Measurements from ENCODE around the gene SFT2D1.
"Not testable (repeated sequence)": the region's sequence is repeated elsewhere in the genome, so short reads cannot be mapped to it uniquely, and the experiment has no call there.

SFT2D1 gene

GRCh38 chr6:166362427-166362826 is 20.1 kb upstream of the SFT2D1 start:
- not testable (repeated sequence) for DNase-seq

DNA sequence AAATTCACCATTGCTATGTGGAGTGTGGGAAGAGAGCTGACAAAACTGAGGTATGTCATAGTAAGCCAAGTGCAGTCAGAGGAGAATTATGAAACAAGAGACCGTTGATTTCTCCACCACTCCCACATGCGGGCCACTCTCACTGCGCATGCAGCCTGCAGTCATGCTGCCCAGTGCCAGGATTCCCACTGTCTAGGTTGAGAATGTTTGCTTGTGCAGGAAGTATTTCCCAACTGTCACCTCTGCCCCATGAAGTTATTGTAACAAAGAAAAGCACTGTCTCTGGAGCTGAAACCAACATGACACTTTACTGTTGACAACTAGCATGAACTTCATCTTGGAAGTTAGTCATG is 18.7 kb upstream of the SFT2D1 start:
- DNase-seq, result no peak

GRCh38 chr6:166360243-166361076 is 18.1 kb upstream of the SFT2D1 start:
- no peak for DNase-seq

DNA sequence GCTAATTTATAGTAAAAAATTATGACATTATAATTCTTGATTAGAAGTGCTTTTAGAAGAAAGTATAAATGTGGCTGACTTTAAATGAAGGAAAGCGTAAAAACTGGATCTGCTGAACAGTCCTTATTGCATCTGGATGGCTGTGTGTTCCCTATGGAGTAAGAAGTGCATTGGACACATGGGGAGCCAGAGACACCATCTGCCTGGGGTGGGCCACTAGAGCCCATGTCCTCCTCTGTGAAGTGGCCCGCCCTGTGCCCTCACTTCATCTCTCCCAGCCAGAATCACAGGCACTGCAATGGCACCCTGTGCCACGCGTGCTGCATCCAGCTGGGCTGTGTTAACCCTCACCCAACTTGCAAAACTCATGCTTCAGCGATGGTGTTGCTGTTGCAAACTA is 13.2 kb upstream of the SFT2D1 start:
- no peak for DNase-seq

DNA sequence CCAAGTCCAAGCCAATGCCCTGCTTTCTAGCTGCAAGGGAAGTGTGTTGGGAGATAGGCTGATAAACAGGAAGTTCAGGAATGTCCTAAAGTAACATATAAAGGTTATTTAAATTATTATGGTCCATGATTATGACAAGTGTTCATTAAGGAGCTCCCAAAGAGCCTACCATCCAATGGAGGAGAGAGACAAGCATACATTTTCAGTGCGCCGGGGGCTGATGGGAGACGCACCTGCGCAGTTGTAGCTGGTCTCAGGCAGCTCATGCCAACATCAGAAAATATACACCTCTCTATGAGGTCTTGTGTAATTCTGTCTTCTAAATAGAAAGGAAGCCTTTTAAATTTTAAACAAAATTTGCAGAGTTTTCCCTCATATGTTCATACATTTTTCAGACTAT is 12.6 kb upstream of the SFT2D1 start:
- no peak for DNase-seq

DNA sequence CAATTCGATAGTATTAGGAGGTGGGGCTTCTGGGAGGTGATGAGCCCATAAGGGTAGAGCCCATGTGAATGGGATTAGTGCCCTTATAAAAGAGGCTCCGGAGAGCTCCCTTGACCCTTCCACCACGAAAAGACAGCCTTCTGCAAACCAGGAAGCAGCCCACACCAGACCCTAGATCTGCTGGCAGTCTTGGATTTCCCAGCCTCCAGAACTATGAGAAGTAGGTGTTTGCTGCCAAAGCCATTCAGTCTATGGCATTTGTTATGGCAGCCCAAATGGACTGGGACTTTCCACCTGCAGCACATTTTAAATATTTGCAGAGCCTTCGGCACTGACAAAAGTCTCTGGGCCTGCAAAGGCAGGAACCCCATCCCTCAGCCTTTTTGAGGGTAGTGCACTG is 11.8 kb upstream of the SFT2D1 start:
- no peak for DNase-seq

DNA sequence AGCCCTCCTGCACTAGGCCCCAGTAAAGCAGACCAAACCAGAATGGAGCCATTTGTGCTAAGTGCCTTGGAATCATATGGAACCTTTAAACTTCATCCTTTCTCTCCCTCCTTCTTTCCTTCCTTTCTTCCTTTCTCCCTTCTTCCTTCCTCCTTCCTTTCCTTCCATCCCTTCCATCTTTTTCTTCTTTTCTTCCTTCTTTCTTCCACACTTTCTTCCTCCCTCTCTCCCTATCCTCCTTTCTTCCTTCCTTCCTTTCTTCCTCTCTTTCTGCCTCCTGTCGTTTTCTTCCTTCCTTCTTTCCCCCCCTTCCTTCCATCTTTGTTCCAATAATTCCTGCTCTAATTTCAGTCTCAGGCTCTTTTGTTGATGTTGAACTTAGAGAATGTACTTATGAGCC is 11.2 kb upstream of the SFT2D1 start:
- DNase-seq, result no peak

GRCh38 chr6:166352923-166353322 is 10.6 kb upstream of the SFT2D1 start:
- DNase-seq, result no peak

DNA sequence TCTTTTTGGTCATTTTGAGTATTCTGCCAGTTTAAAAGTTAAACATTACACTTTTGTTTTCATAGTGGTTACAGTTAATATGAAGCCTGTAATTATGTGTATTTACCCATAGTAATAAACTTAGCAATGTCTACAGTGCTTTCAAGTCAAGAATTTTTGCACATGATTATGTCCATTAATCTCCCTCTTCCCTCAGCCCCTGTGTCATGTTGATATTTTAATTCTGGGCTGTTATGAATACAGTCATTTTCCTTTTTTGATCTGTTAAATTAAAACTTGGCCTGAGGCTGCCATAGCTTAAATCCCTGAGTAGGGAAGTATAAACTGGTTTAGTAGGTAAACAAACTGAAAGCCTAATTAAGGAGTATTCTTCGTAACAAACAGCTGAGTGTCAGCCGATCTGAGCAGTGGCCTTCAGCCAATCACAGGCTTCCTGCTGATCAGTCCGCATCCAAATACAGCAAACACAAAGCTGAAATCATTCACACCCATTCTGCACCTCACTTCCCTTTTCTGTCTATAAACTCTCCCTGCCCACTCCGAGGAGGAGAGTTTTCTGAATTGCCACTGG is 9.5 kb upstream of the SFT2D1 start:
- DNase-seq, result no peak

DNA sequence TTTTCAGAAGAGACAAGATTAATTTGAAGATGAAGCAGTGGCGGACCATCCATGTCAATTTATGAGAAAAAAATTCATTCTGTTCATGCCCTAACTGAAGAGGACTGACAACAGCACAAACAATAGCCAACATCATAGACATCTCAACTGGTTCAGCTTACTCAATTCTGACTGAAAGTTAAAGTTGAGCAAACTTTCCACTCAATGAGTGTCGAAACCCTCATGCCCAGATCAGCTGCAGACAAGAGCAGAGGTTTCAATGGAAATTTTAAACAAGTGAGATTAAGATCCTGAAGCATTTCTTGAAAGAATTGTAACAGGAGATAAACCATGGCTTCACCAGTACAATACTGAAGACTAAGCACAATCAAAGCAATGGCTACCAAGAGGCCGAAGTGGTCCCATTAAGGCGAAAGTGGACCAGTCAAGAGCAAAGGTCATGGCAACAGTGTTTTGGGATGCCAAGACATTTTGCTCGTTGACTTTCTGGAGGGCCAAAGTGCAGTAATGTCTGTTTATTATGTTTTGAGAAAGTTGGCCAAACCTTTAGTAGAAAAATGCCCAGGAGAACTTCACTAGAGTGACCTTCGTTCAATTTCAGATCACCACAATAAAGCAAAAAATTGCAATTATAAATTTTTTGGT is 6.1 kb upstream of the SFT2D1 start:
- no peak for DNase-seq

GRCh38 chr6:166346965-166347364 is 4.6 kb upstream of the SFT2D1 start:
- DNase-seq, result no peak

DNA sequence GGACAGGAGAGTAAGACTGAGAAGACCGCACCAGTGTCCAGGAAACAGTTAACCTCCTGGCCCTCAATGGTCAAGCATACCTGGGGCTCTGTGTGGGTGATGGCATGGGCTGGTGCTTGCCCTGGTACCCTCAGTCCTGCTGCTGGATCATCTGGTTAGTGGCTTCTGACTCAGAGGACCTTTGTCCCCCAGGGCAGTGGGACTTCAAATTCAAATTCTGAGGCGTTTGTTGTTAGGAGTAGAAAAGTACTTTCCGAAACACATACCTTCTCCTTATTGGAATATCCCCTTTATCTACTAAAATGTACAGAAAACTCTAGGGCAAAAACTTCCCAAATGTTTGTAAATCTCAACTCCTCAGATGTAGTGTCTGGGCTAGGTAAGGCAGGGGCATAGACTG is 4.1 kb upstream of the SFT2D1 start:
- no peak for DNase-seq

- DNase-seq, result not testable (repeated sequence)
Measured at GRCh38 chr6:166345672-166346071, 3.3 kb upstream of the SFT2D1 start.

- not testable (repeated sequence) for DNase-seq
Measured at GRCh38 chr6:166344921-166345320, 2.6 kb upstream of the SFT2D1 start.

GRCh38 chr6:166344240-166344639 is 1.9 kb upstream of the SFT2D1 start:
- no peak for DNase-seq

- no peak for DNase-seq
Measured at GRCh38 chr6:166343150-166343487, 774 bp upstream of the SFT2D1 start.

DNA sequence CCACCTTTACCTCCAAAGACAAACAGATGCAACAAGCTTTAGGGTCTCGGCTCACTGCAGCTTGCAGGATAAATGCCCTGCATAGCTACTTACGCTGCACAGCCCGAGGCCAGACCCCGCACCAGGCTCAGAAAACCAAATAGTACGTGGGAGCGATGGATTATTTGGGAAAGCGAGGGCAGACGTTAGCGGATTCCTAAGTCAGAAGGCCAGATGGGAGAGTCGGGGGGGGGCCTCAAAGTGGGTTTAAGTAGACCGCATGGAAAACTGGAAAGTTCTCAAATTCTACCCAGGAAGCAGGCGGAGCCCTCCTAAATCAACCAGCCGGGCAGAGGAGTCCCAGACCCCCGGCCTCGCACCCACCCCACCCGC is 382 bp downstream of the SFT2D1 start:
- no peak for DNase-seq

GRCh38 chr6:166341464-166341863 is 881 bp downstream of the SFT2D1 start:
- no peak for DNase-seq

GRCh38 chr6:166338854-166339253 is 3.5 kb downstream of the SFT2D1 start:
- no peak for DNase-seq

GRCh38 chr6:166336847-166337246 is 5.5 kb downstream of the SFT2D1 start:
- no peak for DNase-seq

GRCh38 chr6:166335378-166336302 is 6.7 kb downstream of the SFT2D1 start:
- DNase-seq, result no peak

GRCh38 chr6:166334878-166335277 is 7.5 kb downstream of the SFT2D1 start:
- DNase-seq, result no peak

Data from activated naive CD4-positive, alpha-beta T cell (primary cell).